Endothelial cell of umbilical vein (primary cell): Measurements from ENCODE around the gene FBLN7.

Experiments
- EZH2 ChIP-seq: IDR thresholded peaks from 2 replicates; pipeline ENCODE4 v1.6.1; 2012; ENCODE audit warnings: borderline replicate concordance, low read depth, mild to moderate bottlenecking, moderate library complexity, low read length, inconsistent platforms; ENCODE audit not compliant: severe bottlenecking
- FOS ChIP-seq: IDR thresholded peaks from 2 replicates; pipeline ENCODE4 v1.6.1; 2011; ENCODE audit warnings: mild to moderate bottlenecking, low read length, moderate library complexity, borderline replicate concordance; ENCODE audit not compliant: insufficient read depth
- GATA2 ChIP-seq: IDR thresholded peaks from 2 replicates; pipeline ENCODE4 v1.7.0; 2011; ENCODE audit warnings: low read depth, mild to moderate bottlenecking, moderate library complexity, mixed read lengths, low read length; ENCODE audit not compliant: insufficient read length, insufficient read depth
- JUN ChIP-seq: IDR thresholded peaks from 2 replicates; pipeline ENCODE4 v1.6.1; 2011; ENCODE audit warnings: borderline replicate concordance, low read depth; ENCODE audit not compliant: insufficient read length, insufficient read depth
- MYC ChIP-seq: IDR thresholded peaks from one replicate; pipeline ENCODE4 v1.6.1; 2011; ENCODE audit warnings: mild to moderate bottlenecking, low read depth, low read length
- POLR2A ChIP-seq: IDR thresholded peaks from 2 replicates; pipeline ENCODE4 v1.6.1; 2012; ENCODE audit warnings: low read depth, mild to moderate bottlenecking, control low read depth, low read length
- POLR2AphosphoS5 ChIP-seq: IDR thresholded peaks from 2 replicates; pipeline ENCODE4 v1.6.1; 2012; ENCODE audit warnings: low read depth, mild to moderate bottlenecking, control low read depth, low read length, moderate library complexity; ENCODE audit not compliant: insufficient read depth
- TF ChIP-seq, protein P1 (sequence below), 2 donors: IDR thresholded peaks; 1 replicate in 1 of 2; 2 replicates in 1 of 2; pipeline ENCODE4 v1.5.1; 2011; ENCODE audit warnings: low read length in 2 of 2, mild to moderate bottlenecking in 2 of 2, moderate library complexity in 2 of 2, control low read depth in 1 of 2, inconsistent platforms in 1 of 2, low read depth in 1 of 2; ENCODE audit not compliant: insufficient read depth in 1 of 2; ENCODE audit errors: extremely low read depth in 1 of 2
- TF ChIP-seq, protein P2 (sequence below): IDR thresholded peaks from 2 replicates; pipeline ENCODE4 v1.6.1; 2011; ENCODE audit not compliant: insufficient read depth, insufficient read length

- TF ChIP-seq FOS (no peak), EZH2 (no peak), POLR2A (no peak), GATA2 (no peak), POLR2AphosphoS5 (no peak), MYC (no peak), JUN (no peak)
- TF ChIP-seq, protein P1, sequence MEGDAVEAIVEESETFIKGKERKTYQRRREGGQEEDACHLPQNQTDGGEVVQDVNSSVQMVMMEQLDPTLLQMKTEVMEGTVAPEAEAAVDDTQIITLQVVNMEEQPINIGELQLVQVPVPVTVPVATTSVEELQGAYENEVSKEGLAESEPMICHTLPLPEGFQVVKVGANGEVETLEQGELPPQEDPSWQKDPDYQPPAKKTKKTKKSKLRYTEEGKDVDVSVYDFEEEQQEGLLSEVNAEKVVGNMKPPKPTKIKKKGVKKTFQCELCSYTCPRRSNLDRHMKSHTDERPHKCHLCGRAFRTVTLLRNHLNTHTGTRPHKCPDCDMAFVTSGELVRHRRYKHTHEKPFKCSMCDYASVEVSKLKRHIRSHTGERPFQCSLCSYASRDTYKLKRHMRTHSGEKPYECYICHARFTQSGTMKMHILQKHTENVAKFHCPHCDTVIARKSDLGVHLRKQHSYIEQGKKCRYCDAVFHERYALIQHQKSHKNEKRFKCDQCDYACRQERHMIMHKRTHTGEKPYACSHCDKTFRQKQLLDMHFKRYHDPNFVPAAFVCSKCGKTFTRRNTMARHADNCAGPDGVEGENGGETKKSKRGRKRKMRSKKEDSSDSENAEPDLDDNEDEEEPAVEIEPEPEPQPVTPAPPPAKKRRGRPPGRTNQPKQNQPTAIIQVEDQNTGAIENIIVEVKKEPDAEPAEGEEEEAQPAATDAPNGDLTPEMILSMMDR (IDR thresholded peaks at IDR 0.05; ENCODE audit: extremely low read depth in 1 of 2, insufficient read depth in 1 of 2, low read depth in 1 of 2, low read length in 2 of 2): no peak
- TF ChIP-seq, protein P2, sequence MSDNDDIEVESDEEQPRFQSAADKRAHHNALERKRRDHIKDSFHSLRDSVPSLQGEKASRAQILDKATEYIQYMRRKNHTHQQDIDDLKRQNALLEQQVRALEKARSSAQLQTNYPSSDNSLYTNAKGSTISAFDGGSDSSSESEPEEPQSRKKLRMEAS: no peak
Observed at GRCh38 chr2:112185131-112185530, 46.9 kb downstream of the FBLN7 start.
